Measurements from ENCODE around the gene BANF2. TPM values are rescaled to one million over a fixed set of nuclear protein-coding genes. Genes with fewer than 3 reads are reported as not detected.

The BANF2 gene
- total and polyA plus RNA-seq, 4 donors: not detected

DNA sequence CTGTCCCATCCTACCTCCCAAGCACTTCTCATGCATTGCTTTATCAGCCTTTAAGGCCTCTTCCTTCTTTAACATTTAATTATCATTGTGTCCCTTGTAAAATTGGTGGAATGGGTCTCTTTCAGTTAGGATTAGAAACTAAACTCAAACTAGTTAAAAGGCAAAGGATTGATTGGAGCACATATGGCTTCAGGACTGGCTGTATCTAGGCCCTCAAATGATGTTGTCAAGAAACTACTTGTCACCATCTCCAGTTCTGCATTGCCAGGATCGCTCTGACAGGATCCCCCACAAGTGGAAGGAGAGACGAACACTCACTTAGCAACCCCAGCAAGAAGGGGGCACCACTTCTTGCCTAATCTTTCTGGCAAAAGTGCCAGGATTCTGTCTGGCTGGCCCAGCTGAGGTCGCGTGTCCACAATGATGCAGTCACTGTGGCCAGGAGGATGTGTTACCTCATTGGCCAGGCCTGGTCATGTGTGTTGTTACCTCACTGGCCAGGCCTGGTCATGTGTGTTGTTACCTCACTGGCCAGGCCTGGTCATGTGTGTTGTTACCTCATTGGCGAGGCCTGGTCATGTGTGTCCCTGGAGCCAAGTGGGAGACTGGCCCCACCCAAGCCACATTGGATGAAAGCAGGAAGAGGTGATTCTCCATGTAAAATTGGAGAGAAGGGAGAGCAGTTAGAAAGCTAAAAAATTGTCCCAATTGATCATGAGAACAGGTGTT, 5.0 kb downstream of the BANF2 start:
- H3K27ac ChIP-seq (ENCODE audit: low read depth in 1 of 2, low read length in 2 of 2): no peak overlapping the region
- no peak for DNase-seq (ENCODE audit: low spot score)
- H3K9ac ChIP-seq (ENCODE audit: low read depth in 1 of 2, low read length in 2 of 2): no peak overlapping the region
- H3K9me3 ChIP-seq (ENCODE audit: control insufficient read depth in 4 of 4, low read length in 3 of 4): no peaks in the 10 kb centered on the region
- no peak overlapping the region for H3K4me3 ChIP-seq (ENCODE audit: low read depth in 1 of 3, low read length in 3 of 3)
- 97% methylated on average over 5 of the region's 5 CpGs for WGBS
- H3K4me1 ChIP-seq (ENCODE audit: control insufficient read depth in 4 of 4, insufficient read depth in 4 of 4, low read length in 3 of 4): peaks cover 0 to 8% (median 0%) of the 10 kb centered on the region in 4 donors
- TF ChIP-seq YY1 (IDR thresholded peaks at IDR 0.05) (no peak), SP1 (IDR thresholded peaks at IDR 0.05) (no peak), JUND (IDR thresholded peaks at IDR 0.05) (no peak), CTCF (IDR thresholded peaks at IDR 0.05; ENCODE audit: low read depth, low read length, missing input control) (no peak), FOXA1 (IDR thresholded peaks at IDR 0.05) (no peak), TAF1 (conservative IDR thresholded peaks at IDR 0.05) (no peak), GABPA (IDR thresholded peaks at IDR 0.05 in 1 of 2, conservative IDR thresholded peaks at IDR 0.05 in 1 of 2) (no peak), RAD21 (IDR thresholded peaks at IDR 0.05) (no peak), HNF4G (IDR thresholded peaks at IDR 0.05) (no peak), EGR1 (IDR thresholded peaks at IDR 0.05; ENCODE audit: low read depth in 2 of 2) (no peak), MAX (IDR thresholded peaks at IDR 0.05) (no peak), HNF4A (conservative IDR thresholded peaks at IDR 0.05) (no peak), NR2F2 (IDR thresholded peaks at IDR 0.05) (no peak)
- TF ChIP-seq, protein P1, sequence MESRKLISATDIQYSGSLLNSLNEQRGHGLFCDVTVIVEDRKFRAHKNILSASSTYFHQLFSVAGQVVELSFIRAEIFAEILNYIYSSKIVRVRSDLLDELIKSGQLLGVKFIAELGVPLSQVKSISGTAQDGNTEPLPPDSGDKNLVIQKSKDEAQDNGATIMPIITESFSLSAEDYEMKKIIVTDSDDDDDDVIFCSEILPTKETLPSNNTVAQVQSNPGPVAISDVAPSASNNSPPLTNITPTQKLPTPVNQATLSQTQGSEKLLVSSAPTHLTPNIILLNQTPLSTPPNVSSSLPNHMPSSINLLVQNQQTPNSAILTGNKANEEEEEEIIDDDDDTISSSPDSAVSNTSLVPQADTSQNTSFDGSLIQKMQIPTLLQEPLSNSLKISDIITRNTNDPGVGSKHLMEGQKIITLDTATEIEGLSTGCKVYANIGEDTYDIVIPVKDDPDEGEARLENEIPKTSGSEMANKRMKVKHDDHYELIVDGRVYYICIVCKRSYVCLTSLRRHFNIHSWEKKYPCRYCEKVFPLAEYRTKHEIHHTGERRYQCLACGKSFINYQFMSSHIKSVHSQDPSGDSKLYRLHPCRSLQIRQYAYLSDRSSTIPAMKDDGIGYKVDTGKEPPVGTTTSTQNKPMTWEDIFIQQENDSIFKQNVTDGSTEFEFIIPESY (IDR thresholded peaks at IDR 0.05): no peak
- TF ChIP-seq, protein P2, sequence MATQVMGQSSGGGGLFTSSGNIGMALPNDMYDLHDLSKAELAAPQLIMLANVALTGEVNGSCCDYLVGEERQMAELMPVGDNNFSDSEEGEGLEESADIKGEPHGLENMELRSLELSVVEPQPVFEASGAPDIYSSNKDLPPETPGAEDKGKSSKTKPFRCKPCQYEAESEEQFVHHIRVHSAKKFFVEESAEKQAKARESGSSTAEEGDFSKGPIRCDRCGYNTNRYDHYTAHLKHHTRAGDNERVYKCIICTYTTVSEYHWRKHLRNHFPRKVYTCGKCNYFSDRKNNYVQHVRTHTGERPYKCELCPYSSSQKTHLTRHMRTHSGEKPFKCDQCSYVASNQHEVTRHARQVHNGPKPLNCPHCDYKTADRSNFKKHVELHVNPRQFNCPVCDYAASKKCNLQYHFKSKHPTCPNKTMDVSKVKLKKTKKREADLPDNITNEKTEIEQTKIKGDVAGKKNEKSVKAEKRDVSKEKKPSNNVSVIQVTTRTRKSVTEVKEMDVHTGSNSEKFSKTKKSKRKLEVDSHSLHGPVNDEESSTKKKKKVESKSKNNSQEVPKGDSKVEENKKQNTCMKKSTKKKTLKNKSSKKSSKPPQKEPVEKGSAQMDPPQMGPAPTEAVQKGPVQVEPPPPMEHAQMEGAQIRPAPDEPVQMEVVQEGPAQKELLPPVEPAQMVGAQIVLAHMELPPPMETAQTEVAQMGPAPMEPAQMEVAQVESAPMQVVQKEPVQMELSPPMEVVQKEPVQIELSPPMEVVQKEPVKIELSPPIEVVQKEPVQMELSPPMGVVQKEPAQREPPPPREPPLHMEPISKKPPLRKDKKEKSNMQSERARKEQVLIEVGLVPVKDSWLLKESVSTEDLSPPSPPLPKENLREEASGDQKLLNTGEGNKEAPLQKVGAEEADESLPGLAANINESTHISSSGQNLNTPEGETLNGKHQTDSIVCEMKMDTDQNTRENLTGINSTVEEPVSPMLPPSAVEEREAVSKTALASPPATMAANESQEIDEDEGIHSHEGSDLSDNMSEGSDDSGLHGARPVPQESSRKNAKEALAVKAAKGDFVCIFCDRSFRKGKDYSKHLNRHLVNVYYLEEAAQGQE (IDR thresholded peaks at IDR 0.05): no peak
- no peaks in the 10 kb centered on the region for H3K27me3 ChIP-seq (ENCODE audit: control insufficient read depth in 4 of 4, insufficient read depth in 4 of 4, low read length in 3 of 4)
- H3K36me3 ChIP-seq (ENCODE audit: control insufficient read depth in 4 of 4, insufficient read depth in 3 of 4, low read depth in 1 of 4, low read length in 3 of 4): no peaks in the 10 kb centered on the region

- Histone ChIP-seq H3K36me3 (ENCODE audit: control insufficient read depth in 4 of 4, insufficient read depth in 3 of 4, low read depth in 1 of 4, low read length in 3 of 4) (no peaks in the 10 kb centered on the region), H3K4me1 (ENCODE audit: control insufficient read depth in 4 of 4, insufficient read depth in 4 of 4, low read length in 3 of 4) (peaks cover 3 to 19% (median 7%) of the 10 kb centered on the region in 4 donors), H3K4me3 (ENCODE audit: low read depth in 1 of 3, low read length in 3 of 3) (no peak overlapping the region), H3K9ac (ENCODE audit: low read depth in 1 of 2, low read length in 2 of 2) (no peak overlapping the region), H3K27ac (ENCODE audit: low read depth in 1 of 2, low read length in 2 of 2) (no peak overlapping the region), H3K9me3 (ENCODE audit: control insufficient read depth in 4 of 4, low read length in 3 of 4) (no peaks in the 10 kb centered on the region), H3K27me3 (ENCODE audit: control insufficient read depth in 4 of 4, insufficient read depth in 4 of 4, low read length in 3 of 4) (no peaks in the 10 kb centered on the region)
- no peak for DNase-seq (ENCODE audit: low spot score)
- 86% methylated on average over 4 of the region's 4 CpGs for WGBS
- TF ChIP-seq, protein P2 (IDR thresholded peaks at IDR 0.05): no peak
- no peak for TF ChIP-seq MAX (IDR thresholded peaks at IDR 0.05)
- no peak for TF ChIP-seq SP1 (IDR thresholded peaks at IDR 0.05)
- TF ChIP-seq GABPA (IDR thresholded peaks at IDR 0.05 in 1 of 2, conservative IDR thresholded peaks at IDR 0.05 in 1 of 2): no peak
- no peak for TF ChIP-seq FOXA1 (IDR thresholded peaks at IDR 0.05)
- TF ChIP-seq, protein P1 (IDR thresholded peaks at IDR 0.05): no peak
- no peak for TF ChIP-seq HNF4A (conservative IDR thresholded peaks at IDR 0.05)
- no peak for TF ChIP-seq FOXA2 (IDR thresholded peaks at IDR 0.05)
- TF ChIP-seq, protein P3, sequence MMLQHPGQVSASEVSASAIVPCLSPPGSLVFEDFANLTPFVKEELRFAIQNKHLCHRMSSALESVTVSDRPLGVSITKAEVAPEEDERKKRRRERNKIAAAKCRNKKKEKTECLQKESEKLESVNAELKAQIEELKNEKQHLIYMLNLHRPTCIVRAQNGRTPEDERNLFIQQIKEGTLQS (IDR thresholded peaks at IDR 0.05): no peak
- TF ChIP-seq HNF4G (IDR thresholded peaks at IDR 0.05): no peak
These were observed 6.2 kb downstream of the BANF2 start for GRCh38 chr20:17705916-17706315.

Measured in liver (tissue), 9 donors.